ENCODE data around the gene TMPRSS3.
"Not testable (repeated sequence)": the region's sequence is repeated elsewhere in the genome, so short reads cannot be mapped to it uniquely, and the experiment has no call there.

Gene TMPRSS3

DNA sequence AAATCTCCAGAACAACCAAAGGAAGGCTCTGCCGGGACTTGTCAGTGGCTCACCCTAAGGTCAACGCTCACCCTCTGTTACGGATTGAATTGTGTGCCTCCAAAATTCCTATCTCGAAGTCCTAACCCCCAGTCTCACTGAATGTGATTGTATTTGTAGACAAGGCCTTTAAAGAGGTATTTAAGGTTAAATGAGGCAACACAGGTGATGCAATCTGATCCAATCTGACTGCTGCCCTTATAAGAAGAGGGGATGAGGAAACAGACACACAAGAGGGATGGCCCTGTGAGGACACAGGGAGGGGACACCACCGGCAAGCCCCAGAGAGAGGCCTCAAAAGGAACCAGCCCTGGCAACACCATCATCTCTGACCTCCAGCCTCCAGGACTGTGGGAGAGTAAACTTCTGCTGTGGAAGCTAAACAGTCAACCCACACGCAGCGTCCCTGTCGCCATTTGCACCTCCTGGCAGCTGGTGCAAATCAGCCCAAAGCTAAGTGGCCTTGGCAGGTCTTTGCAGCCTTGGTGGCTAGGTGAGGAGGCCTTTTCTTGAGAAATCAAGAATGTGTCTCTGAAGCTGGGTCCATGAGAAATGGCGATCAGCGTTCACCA, 32.1 kb upstream of the TMPRSS3 start:
- DNase-seq (ENCODE audit: low read depth in 2 of 2): no peak

GRCh38 chr21:42426876-42427480, 31.1 kb upstream of the TMPRSS3 start:
- DNase-seq (ENCODE audit: low read depth in 2 of 2): no peak

- DNase-seq (ENCODE audit: low read depth in 2 of 2): no peak
Measured at GRCh38 chr21:42426424-42426823, 30.6 kb upstream of the TMPRSS3 start.

DNA sequence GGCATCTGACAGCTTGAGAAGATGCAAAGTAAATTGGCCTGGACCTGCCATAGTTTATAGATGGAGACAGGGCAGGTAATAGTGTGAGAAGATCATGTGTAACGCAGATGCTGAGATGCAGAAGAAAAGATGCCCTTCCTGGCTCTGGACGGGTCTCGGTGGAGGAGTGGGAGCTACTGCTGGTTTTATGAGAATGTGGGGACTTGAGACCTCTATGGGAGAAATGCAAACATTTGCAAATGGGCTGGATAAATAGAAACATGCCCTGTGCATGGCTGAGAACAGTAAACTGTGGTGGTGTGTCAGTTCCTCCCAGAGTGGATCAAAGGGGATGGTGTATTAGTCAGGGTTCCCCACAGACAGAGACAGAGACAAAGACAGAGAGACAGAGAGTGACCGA, 29.7 kb upstream of the TMPRSS3 start:
- DNase-seq (ENCODE audit: low read depth in 2 of 2): no peak

DNA sequence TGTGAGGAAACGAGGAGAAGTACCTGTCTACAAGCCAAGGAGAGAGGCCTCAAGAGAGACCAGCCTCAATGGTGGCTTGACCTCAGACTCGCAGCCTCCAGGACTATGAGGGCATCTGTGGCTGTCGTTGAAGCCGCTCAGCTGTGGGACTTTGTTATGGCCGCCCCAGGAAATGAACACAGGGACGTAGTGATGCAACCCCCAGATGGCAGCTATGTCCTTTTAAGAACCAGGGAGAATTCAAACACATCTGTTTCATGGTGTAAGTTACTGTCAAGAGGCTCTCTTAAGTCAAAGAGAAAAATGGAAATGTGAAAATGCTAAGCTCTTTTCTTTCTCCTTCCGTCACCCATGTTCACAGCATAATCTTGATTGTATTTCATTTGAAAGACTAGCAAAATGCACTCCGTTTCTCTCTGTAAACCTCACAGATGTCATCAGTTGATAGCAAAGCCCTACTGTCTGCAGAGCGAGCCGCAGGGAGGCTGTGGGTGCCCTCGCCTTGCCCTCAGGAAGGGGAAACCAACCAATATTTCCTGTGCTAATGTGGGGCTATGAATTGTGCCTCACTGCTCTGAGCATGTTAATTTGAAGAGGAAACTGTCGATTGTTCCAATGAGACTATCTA, 29.2 kb upstream of the TMPRSS3 start:
- DNase-seq (ENCODE audit: low read depth in 2 of 2): no peak

GRCh38 chr21:42423685-42424084, 27.8 kb upstream of the TMPRSS3 start:
- DNase-seq (ENCODE audit: low read depth in 2 of 2): no peak

- DNase-seq (ENCODE audit: low read depth in 2 of 2): no peak
Measured at GRCh38 chr21:42423197-42423675, 27.4 kb upstream of the TMPRSS3 start.

GRCh38 chr21:42421018-42421793, 25.4 kb upstream of the TMPRSS3 start:
- DNase-seq (ENCODE audit: low read depth in 2 of 2): no peak

GRCh38 chr21:42419845-42420244, 24.0 kb upstream of the TMPRSS3 start:
- no peak for DNase-seq (ENCODE audit: low read depth in 2 of 2)

DNA sequence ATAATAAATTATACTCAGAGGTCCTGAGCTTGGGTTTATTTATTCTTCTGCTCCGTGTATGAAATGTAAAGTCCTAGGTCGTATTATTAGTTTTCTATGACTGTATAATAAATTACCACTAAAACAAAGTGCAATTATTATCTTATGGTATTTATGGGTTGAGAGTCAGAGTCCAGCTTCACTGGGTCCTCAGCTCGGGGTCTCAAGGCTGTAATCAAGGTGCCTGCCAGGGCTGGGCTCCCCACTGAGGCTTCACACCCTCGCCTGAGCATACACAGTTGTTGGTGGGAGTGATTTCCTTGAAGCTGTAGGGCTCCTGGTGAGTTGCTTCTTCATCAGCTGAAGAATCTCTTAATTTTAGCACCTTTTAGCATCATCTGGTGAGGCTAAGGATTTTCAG, 23.0 kb upstream of the TMPRSS3 start:
- no peak for DNase-seq (ENCODE audit: low read depth in 2 of 2)

DNA sequence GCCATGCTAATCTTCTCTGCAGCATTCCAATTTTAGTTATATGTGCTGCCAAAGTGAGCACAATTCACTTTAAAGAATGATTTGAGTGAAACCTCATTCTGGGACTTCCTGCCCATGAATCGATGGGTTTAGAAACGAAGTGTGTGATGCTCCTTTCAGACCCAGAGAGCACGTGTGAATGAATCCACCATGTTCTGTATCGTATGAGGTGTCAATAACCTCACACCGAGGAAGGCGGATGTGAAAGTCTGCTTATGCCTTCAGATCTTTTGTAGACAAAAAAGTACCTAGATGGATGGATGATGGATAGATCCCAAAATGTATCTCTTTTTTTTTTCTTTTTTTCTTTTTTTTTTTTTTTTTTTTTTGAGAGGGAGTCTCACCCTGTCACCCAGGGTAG, 21.7 kb upstream of the TMPRSS3 start:
- DNase-seq (ENCODE audit: low read depth in 2 of 2): no peak

DNA sequence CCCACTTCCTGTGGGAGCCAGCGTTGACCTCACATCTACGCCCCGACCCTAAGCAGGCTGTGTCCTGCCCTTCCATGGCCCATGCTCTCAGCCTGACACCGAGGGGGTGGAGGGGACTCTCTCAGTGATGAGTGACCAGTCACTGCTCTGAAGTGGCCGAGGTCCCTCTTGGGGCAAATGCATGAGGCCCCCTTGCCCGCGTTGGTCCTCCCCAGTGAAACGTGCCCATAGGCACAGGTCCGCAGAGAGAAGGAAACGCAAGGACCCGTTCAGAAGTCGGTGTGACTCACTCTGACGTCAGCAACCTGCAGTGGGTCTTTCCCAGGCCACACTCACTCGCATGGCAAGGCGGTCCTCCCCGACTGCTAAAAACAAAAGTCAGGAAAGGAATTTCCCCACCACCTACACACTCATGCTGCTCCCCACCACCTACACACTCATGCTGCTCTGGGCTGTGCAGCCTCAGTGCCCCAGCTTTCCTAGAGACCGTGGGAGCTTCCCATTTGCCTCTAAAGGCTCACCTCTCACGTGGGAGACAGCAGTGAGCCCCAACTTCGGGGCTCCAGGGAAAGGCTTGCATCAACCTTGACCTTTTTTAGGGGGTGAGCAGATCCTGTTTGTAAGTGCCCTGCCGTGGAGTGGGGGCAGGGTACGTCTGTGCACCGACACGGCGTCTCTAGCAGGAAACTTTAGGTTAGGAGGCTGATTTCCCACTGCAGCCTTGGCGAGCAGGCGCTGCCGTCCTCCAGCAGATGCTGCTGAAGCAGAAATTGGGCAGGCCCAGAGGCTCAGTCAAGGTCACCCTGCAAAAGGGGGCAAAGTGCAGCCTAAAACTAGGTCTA, 19.3 kb upstream of the TMPRSS3 start:
- no peak for DNase-seq (ENCODE audit: low read depth in 2 of 2)

DNA sequence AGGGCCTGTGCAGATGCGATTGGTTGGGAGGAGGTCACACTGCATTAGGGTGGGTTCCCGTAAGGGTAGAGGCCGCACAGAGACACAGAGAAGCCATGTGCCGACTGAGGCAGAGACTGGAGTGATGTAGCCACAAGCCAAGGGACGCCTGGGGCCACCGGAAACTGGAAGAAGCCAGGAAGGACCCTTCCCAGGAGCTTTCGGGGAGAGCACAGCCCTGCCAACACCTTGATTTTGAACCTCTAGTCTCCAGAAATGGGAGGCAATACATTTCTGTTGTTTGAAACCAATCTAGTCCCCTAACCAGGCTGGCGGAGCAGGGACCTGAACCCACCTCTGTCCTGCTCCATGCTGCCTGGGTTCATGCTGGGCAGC, 18.7 kb upstream of the TMPRSS3 start:
- no peak for DNase-seq (ENCODE audit: low read depth in 2 of 2)

DNA sequence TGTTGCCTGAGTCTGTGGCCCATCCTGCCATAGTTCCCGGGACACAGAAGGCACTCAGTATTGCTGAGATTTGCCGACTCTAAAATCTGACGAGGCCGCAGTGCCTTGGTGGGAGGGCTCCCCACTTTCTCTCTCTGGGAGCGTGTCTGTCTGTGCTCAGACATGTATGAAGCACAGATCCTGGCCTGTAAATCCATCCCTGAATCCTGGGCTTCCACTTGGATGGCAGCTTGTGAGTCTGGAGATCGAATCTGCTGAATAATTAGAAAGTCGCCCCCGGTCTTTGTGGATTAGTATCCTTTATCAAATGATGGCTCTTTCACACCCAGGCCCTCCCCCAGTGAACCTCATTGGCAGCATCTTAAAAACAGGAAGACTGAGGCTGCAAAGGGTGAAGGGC, 18.2 kb upstream of the TMPRSS3 start:
- DNase-seq (ENCODE audit: low read depth in 2 of 2): no peak

- DNase-seq (ENCODE audit: low read depth in 2 of 2): no peak
Measured at GRCh38 chr21:42413500-42413899, 17.6 kb upstream of the TMPRSS3 start.

- no peak for DNase-seq (ENCODE audit: low read depth in 2 of 2)
Measured at GRCh38 chr21:42413093-42413492, 17.2 kb upstream of the TMPRSS3 start.

- no peak for DNase-seq (ENCODE audit: low read depth in 2 of 2)
Measured at GRCh38 chr21:42412636-42412933, 16.7 kb upstream of the TMPRSS3 start.

DNA sequence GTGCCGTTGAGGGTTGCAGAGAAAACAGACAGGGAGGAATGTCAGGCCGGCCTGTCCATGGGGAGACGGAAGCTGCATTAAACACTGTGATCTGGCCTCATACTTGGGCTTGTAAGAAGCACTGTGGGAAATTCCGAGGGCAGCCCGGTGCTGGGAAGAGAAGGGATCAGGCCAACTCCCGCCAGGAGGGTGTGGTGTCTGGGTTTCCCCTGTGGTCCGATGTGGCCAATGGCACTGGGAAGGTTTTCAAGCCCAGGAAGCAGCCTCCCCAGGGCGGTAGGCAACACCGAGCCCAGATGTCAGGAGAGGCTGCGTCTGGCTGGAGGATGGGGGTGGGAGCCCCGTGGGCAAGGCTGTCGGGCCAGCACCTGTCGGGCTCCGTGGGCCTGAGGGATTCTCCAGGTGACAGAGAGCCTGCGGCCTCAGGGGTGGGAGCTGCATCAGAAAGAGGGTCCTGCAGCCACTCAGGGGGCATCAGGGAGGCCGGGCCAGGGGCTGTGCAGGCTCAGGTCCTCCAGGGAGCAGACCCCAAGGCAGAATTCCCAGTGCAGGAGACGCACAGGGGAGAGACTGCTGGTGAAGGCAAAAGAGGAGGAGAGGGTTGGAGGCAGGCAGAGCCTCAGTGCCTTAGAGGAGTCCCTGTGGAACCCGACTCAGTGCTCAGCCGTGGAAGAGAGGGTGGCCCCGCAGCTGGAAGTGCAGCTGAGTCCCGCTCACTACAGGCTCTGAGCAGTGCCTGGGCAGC, 16.2 kb upstream of the TMPRSS3 start:
- DNase-seq (ENCODE audit: low read depth in 2 of 2): no peak

DNA sequence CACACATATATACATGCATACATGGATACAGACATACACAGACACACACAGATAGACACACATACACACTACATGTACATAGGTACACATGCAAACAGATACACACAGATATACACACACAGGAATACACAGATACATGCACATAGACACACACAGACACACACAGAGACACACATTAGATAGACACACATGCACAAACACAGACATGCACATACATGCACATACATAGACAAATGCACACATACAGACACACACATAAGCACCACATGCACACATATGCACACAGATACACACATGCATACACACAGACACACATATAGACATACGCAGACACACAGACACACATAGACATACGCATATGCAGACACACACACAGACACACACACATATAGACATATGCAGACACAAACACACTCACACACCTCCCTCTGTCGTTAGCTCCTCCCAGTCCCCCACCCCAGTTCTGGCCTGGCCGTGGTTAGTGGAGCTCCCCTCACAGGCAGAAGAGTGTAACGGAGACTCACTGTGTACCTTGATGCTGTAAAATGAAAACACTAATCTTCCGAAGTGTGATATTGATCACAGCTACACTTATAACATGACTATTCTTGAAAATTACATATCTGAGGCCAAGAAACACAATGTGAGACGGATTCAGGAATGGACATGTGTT, 15.5 kb upstream of the TMPRSS3 start:
- DNase-seq (ENCODE audit: low read depth in 2 of 2): no peak

DNA sequence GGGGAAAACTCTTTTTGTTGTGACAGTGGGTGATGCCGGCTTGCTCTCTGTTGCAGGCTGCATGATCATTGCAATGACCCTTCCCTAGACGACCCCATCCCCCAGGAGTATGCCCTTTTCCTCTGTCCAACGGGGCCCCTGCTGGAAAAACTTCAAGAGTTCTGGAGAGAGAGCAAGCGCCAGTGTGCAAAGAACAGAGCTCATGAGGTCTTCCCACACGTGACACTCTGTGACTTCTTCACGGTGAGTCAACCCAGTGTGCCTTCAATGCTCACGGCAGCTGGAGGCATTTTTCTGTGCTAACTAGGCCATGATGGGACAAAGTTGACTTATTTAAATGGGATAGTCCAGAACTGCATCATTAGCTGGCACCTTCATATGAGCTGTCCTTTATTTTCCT, 13.5 kb upstream of the TMPRSS3 start:
- no peak for DNase-seq (ENCODE audit: low read depth in 2 of 2)

GRCh38 chr21:42408718-42409117, 12.9 kb upstream of the TMPRSS3 start:
- DNase-seq (ENCODE audit: low read depth in 2 of 2): not testable (repeated sequence)

All from fibroblast of skin of left quadriceps (primary cell).